Stimulated activated CD8-positive, alpha-beta memory T cell treated with anti-CD3 and anti-CD28 coated beads, Interleukin-2, amount 100 ng/mL, for 1 hour (primary cell): ENCODE data around the gene C2orf78.
A peak's percentile ranks its signal among the peaks of the same experiment; 100 is the strongest.
"Not testable (repeated sequence)": the region's sequence is repeated elsewhere in the genome, so short reads cannot be mapped to it uniquely, and the experiment has no call there.

Experiments used
- DNase-seq, 2 donors: peaks; one replicate each; pipeline ENCODE4 v3.0.0-alpha.2; 2020; ENCODE audit warnings: low read depth in 2 of 2

Gene C2orf78

GRCh38 chr2:73780237-73780582 lies 3.8 kb upstream of the C2orf78 start:
- DNase-seq: no peak

GRCh38 chr2:73783402-73783801 lies 581 bp upstream of the C2orf78 start:
- not testable (repeated sequence) for DNase-seq

GRCh38 chr2:73811878-73812277 lies 27.9 kb downstream of the C2orf78 start:
- no peak for DNase-seq

- DNase-seq: no peak
These were observed 28.7 kb downstream of the C2orf78 start for GRCh38 chr2:73812635-73813034.

GRCh38 chr2:73818296-73818695 lies 34.3 kb downstream of the C2orf78 start:
- no peak for DNase-seq

- no peak for DNase-seq
These were observed 37.2 kb downstream of the C2orf78 start for GRCh38 chr2:73821227-73821626.

GRCh38 chr2:73821669-73822068 lies 37.7 kb downstream of the C2orf78 start:
- DNase-seq: no peak

- DNase-seq: no peak
These were observed 38.3 kb downstream of the C2orf78 start for GRCh38 chr2:73822276-73822675.

GRCh38 chr2:73822991-73823390 lies 39.0 kb downstream of the C2orf78 start:
- no peak for DNase-seq

- no peak for DNase-seq
These were observed 39.4 kb downstream of the C2orf78 start for GRCh38 chr2:73823416-73823815.

- no peak for DNase-seq
These were observed 40.0 kb downstream of the C2orf78 start for GRCh38 chr2:73823916-73824523.

- no peak for DNase-seq
These were observed 41.4 kb downstream of the C2orf78 start for GRCh38 chr2:73825408-73825807.

- no peak for DNase-seq
These were observed 43.0 kb downstream of the C2orf78 start for GRCh38 chr2:73827018-73827417.

GRCh38 chr2:73827660-73828388 lies 43.8 kb downstream of the C2orf78 start:
- DNase-seq: no peak

GRCh38 chr2:73828389-73828817 lies 44.4 kb downstream of the C2orf78 start:
- no peak for DNase-seq

GRCh38 chr2:73828818-73829570 lies 45.0 kb downstream of the C2orf78 start, which contains the start of gene STAMBP:
Gene STAMBP (plus strand): TSS chr2:73828961. CDS start chr2:73830857, 1,896 bp downstream.
- DNase-seq: peak; percentile 73 to 76

- DNase-seq: no peak
These were observed 47.0 kb downstream of the C2orf78 start for GRCh38 chr2:73830871-73831401.

GRCh38 chr2:73832930-73833329 lies 48.9 kb downstream of the C2orf78 start:
- DNase-seq: no peak

- no peak for DNase-seq
These were observed 52.4 kb downstream of the C2orf78 start for GRCh38 chr2:73836141-73836943.

GRCh38 chr2:73837847-73838585 lies 54.0 kb downstream of the C2orf78 start:
- no peak for DNase-seq
